Cortex of kidney (tissue), 1 donor: Measurements from ENCODE around the gene UBE2L5.

Experiments used
- DNase-seq: peaks from one replicate; lab custom pipeline; 2025; lab: John Stamatoyannopoulos, UW

UBE2L5 gene

GRCh38 chr13:30477346-30478195 is 55.3 kb downstream of the UBE2L5 start:
- no peak for DNase-seq
